Pancreas (tissue), 10 donors: Measurements from ENCODE around the gene FAM3C. TPM values are rescaled to one million over a fixed set of nuclear protein-coding genes. Genes with fewer than 3 reads are reported as not detected.
A peak's percentile ranks its signal among the peaks of the same experiment; 100 is the strongest.
"Not testable (repeated sequence)": the region's sequence is repeated elsewhere in the genome, so short reads cannot be mapped to it uniquely, and the experiment has no call there.

ENCODE experiments used
- ATAC-seq, 4 donors: fragments of 200-7000 bp; cut with Tn5 transposase; one replicate each; pipeline versions ENCODE4 v1.8.0 to v1.9.1; 2020; ENCODE audit warnings: mild to moderate bottlenecking in 4 of 4, moderate library complexity in 4 of 4
- DNase-seq, 6 donors: peaks; one replicate each; pipeline ENCODE4 v3.0.0-alpha.2; 2020
- FAIRE-seq: peaks from 2 replicates; lab custom pipeline; 2012; peaks lifted over from hg19 to GRCh38; lab: Jason Lieb, UNC
- H3K27ac ChIP-seq, 4 donors: fragments of 200-600 bp; sonication (generic); 1 replicate in 3 of 4; 2 replicates in 1 of 4; pipeline versions ENCODE4 v1.5.0 to v1.8.0; 2020
- H3K27me3 ChIP-seq, 4 donors: fragments of 200-600 bp; one replicate each; pipeline ENCODE4 v1.8.0; 2021
- H3K36me3 ChIP-seq, 3 donors: fragments of 200-600 bp; sonication (generic) in 1 of 3; one replicate each; pipeline versions ENCODE4 v1.5.0 to v1.8.0; 2020 to 2021
- H3K4me1 ChIP-seq, 3 donors: fragments of 200-600 bp; one replicate each; pipeline ENCODE4 v1.8.0; 2021
- H3K4me3 ChIP-seq, 4 donors: fragments of 200-600 bp; sonication (generic) in 2 of 4; one replicate each; pipeline versions ENCODE4 v1.5.0 to v1.8.0; 2020 to 2021
- H3K9me3 ChIP-seq, 4 donors: fragments of 200-600 bp; one replicate each; pipeline ENCODE4 v1.8.0; 2021
- CTCF ChIP-seq, 4 donors: fragments of 200-600 bp; sonication (generic) in 3 of 4; IDR thresholded peaks; one replicate each; pipeline versions ENCODE4 v1.5.0 to v1.8.0; 2021; ENCODE audit warnings: antibody characterized with exemption in 4 of 4
- WGBS, 2 donors: extraction: QIAGEN DNeasy Blood & Tissue Kit; methylation state at CpG; one replicate each; pipeline ENCODE4 v1.1.7; 2013; 5-methylcytosine and 5-hydroxymethylcytosine counted together
- intact Hi-C, 3 donors: fragments of 100-400 bp; cut with DNase I; formaldehyde crosslinking; loops; one replicate each; pipeline versions ENCODE4 v1.11.1 to v1.14.2; 2022
- polyA plus RNA-seq, 2 donors: library from polyadenylated mRNA; stranded (reverse); fragments of 200-250 nt; gene quantifications; one replicate each; pipeline ENCODE4 v1.2.3, GENCODE V29; 2013
- total RNA-seq, 6 donors: library from RNA; stranded (reverse); fragmentation: NEBNext Ultra II Directional in 4 of 6; extraction: Animal tissue kit (Norgen Biotek cat#: 25700) in 4 of 6; gene quantifications; one replicate each; pipeline versions ENCODE4 v1.2.1 to v1.2.4, GENCODE V29; 2021 to 2023
- donor health status: healthy with polysubstance abuse.
- donor health status: DM: no; HTN: no; CAD: no; lungs with moderate emphysema.
- donor health status: DM: no; HTN: no; CAD: no.
- donor health status: control.
- donor health status: control.
- donor health status: Bipolar disorder and iron deficiency.
- donor health status: DM: yes; HTN: yes; CAD: no.
- donor health status: DM: no; HTN: no; CAD: no.
- donor health status: DM: no; HTN: no; CAD: no.
- donor health status: DM: yes; HTN: yes; CAD: no.

Gene FAM3C
- total and polyA plus RNA-seq, 8 donors: 18.2 to 43.6 (median 37.4) TPM

GRCh38 chr7:121431996-121432395 lies 35.9 kb upstream of the FAM3C start:
- Histone ChIP-seq H3K27ac (no peak overlapping the region), H3K27me3 (no peaks in the 10 kb centered on the region), H3K4me1 (no peaks in the 10 kb centered on the region), H3K4me3 (no peak overlapping the region), H3K36me3 (no peaks in the 10 kb centered on the region), H3K9me3 (no peaks in the 10 kb centered on the region)
- no peak for DNase-seq
- intact Hi-C loops: no loop called here
- WGBS, 2 donors: 92 to 93% methylated on average over 2 of the region's 2 CpGs
- no peak for TF ChIP-seq CTCF (IDR thresholded peaks at IDR 0.05)
- no peak for ATAC-seq
- no peak for FAIRE-seq

- TF ChIP-seq CTCF (IDR thresholded peaks at IDR 0.05): no peak
- no peaks in the 10 kb centered on the region for H3K27me3 ChIP-seq
- no peaks in the 10 kb centered on the region for H3K9me3 ChIP-seq
- H3K4me1 ChIP-seq: no peaks in the 10 kb centered on the region
- FAIRE-seq (no peak), ATAC-seq (no peak), DNase-seq (no peak)
- H3K27ac ChIP-seq: no peak overlapping the region
- H3K36me3 ChIP-seq: no peaks in the 10 kb centered on the region
- 79 to 81% methylated on average over 2 of the region's 2 CpGs for WGBS, 2 donors
- intact Hi-C loops: no loop called here
- no peak overlapping the region for H3K4me3 ChIP-seq
Observed at GRCh38 chr7:121431389-121431995, 35.4 kb upstream of the FAM3C start.

GRCh38 chr7:121430558-121430957 lies 34.5 kb upstream of the FAM3C start:
- TF ChIP-seq CTCF (IDR thresholded peaks at IDR 0.05): no peak
- intact Hi-C loops: no loop called here
- Histone ChIP-seq H3K4me1 (no peaks in the 10 kb centered on the region), H3K27ac (no peak overlapping the region), H3K9me3 (no peaks in the 10 kb centered on the region), H3K27me3 (no peaks in the 10 kb centered on the region), H3K36me3 (no peaks in the 10 kb centered on the region), H3K4me3 (no peak overlapping the region)
- no peak for FAIRE-seq
- 64 to 70% methylated on average over 1 of the region's 1 CpG for WGBS, 2 donors
- no peak for ATAC-seq
- no peak for DNase-seq

GRCh38 chr7:121429798-121430197 lies 33.7 kb upstream of the FAM3C start:
- no peak overlapping the region for H3K27ac ChIP-seq
- no peaks in the 10 kb centered on the region for H3K27me3 ChIP-seq
- DNase-seq (no peak), FAIRE-seq (no peak), ATAC-seq (no peak)
- H3K4me1 ChIP-seq: no peaks in the 10 kb centered on the region
- TF ChIP-seq CTCF (IDR thresholded peaks at IDR 0.05): no peak
- intact Hi-C loops: no loop called here
- H3K4me3 ChIP-seq: no peak overlapping the region
- H3K9me3 ChIP-seq: no peaks in the 10 kb centered on the region
- H3K36me3 ChIP-seq: no peaks in the 10 kb centered on the region

GRCh38 chr7:121428855-121429489 lies 32.9 kb upstream of the FAM3C start:
- H3K4me3 ChIP-seq: no peak overlapping the region
- no peaks in the 10 kb centered on the region for H3K4me1 ChIP-seq
- no peak for TF ChIP-seq CTCF (IDR thresholded peaks at IDR 0.05)
- DNase-seq: no peak
- no peak for FAIRE-seq
- no peaks in the 10 kb centered on the region for H3K27me3 ChIP-seq
- H3K36me3 ChIP-seq: no peaks in the 10 kb centered on the region
- no peak for ATAC-seq
- intact Hi-C loops: no loop called here
- no peaks in the 10 kb centered on the region for H3K9me3 ChIP-seq
- H3K27ac ChIP-seq: no peak overlapping the region
- WGBS, 2 donors: 66 to 92% methylated on average over 4 of the region's 4 CpGs

GRCh38 chr7:121421743-121422142 lies 25.6 kb upstream of the FAM3C start:
- peak in 2 of 6 donors; percentile 29 to 46 for DNase-seq
- peak overlapping the region in 1 of 4 donors; percentile 25 for H3K27ac ChIP-seq

More at GRCh38 chr7:121421743-121422142, 25.6 kb upstream of the FAM3C start:
- H3K36me3 ChIP-seq, H3K4me3 ChIP-seq, intact Hi-C loops, H3K27me3 ChIP-seq, FAIRE-seq, ATAC-seq, H3K9me3 ChIP-seq: not testable (repeated sequence)
- H3K4me1 ChIP-seq: peaks cover 4 to 15% (median 5%) of the 10 kb centered on the region in 3 donors
- WGBS, 2 donors: 96% methylated on average over 17 of the region's 17 CpGs
